HCT116 (cell line): ENCODE results near the gene ATOH8. TPM values are rescaled to one million over a fixed set of nuclear protein-coding genes. Genes with fewer than 3 reads are reported as not detected.

Source experiments
- ATAC-seq: fragments of 200-7000 bp; cut with Tn5 transposase; 2 replicates; pipeline ENCODE4 v1.9.1; 2020; ENCODE audit warnings: mild to moderate bottlenecking, moderate library complexity
- BruUV-seq: library from RNA; stranded (reverse); fragments of 400-500 nt; replicated peaks from 2 replicates; lab custom pipeline; 2021; lab: Mats Ljungman, UMichigan
- CTCF ChIA-PET: fragments of 300-600 bp; sonication (Branson Sonifier 250); formaldehyde crosslinking; loops from one replicate; lab custom pipeline; 2021; ENCODE audit warnings: antibody characterized with exemption; lab: Charles Lee
- POLR2A ChIA-PET: fragments of 300-600, 350-600 bp; sonication (Branson Sonifier 250); formaldehyde crosslinking; loops from one replicate; lab custom pipeline; 2021; ENCODE audit warnings: antibody characterized with exemption; lab: Charles Lee
- RAD21 ChIA-PET, 2 experiments: fragments of 300-600 bp; sonication (Branson Sonifier 250); formaldehyde crosslinking; loops; one replicate each; lab custom pipeline; 2023; ENCODE audit warnings: low total read pairs in 2 of 2; ENCODE audit not compliant: uncharacterized antibody in 2 of 2, unreplicated experiment in 2 of 2, low non-redundant PET in 1 of 2; lab: Charles Lee
- DNase-seq: peaks from one replicate; pipeline ENCODE4 v3.0.0-alpha.2; 2010; ENCODE audit warnings: low read depth, low spot score
- H2AFZ ChIP-seq: fragments of 200-600 bp; shearing (Covaris generic), sonication (generic); 2 replicates; pipeline ENCODE4 v1.6.1; 2017; ENCODE audit warnings: low read depth, mixed run types, mixed read lengths, antibody characterized with exemption, low read length; ENCODE audit not compliant: poor library complexity, severe bottlenecking
- H3K27ac ChIP-seq: 2 replicates; pipeline ENCODE4 v1.5.1; 2012; ENCODE audit warnings: low read depth, low read length
- H3K27me3 ChIP-seq: fragments of 200-600 bp; sonication (generic); 2 replicates; pipeline ENCODE4 v1.6.1; 2016; ENCODE audit warnings: mixed run types, low read length, mixed read lengths; ENCODE audit not compliant: insufficient read depth
- H3K36me3 ChIP-seq, 2 experiments: fragments of 200-500 bp in 1 of 2; fragments of 200-600 bp in 1 of 2; sonication (Bioruptor generic) in 1 of 2; sonication (generic) in 1 of 2; 2 replicates each; pipeline versions ENCODE4 v1.5.1 to v1.6.1; 2014 to 2016; ENCODE audit warnings: low read length in 2 of 2, inconsistent platforms in 1 of 2, mixed read lengths in 1 of 2, mixed run types in 1 of 2; ENCODE audit not compliant: insufficient read depth in 2 of 2, control insufficient read depth in 1 of 2
- H3K4me1 ChIP-seq, 2 experiments: fragments of 200-600 bp in 1 of 2; sonication (generic) in 1 of 2; 2 replicates each; pipeline versions ENCODE4 v1.5.1 to v1.6.1; 2012 to 2017; ENCODE audit warnings: low read length in 2 of 2, inconsistent platforms in 1 of 2, mild to moderate bottlenecking in 1 of 2, mixed read lengths in 1 of 2, mixed run types in 1 of 2, moderate library complexity in 1 of 2; ENCODE audit not compliant: insufficient read depth in 2 of 2, control insufficient read depth in 1 of 2
- H3K4me2 ChIP-seq: fragments of 200-600 bp; sonication (generic); 2 replicates; pipeline ENCODE4 v1.6.1; 2017; ENCODE audit warnings: mixed run types, low read length, mixed read lengths
- H3K4me3 ChIP-seq, 2 experiments: fragments of 200-600 bp in 1 of 2; sonication (generic) in 1 of 2; replicated peaks in 1 of 2; 2 replicates each; pipeline ENCODE4 v1.5.1; 2011 to 2016; ENCODE audit warnings: low read length in 2 of 2, control low read depth in 1 of 2, low read depth in 1 of 2, mild to moderate bottlenecking in 1 of 2, mixed read lengths in 1 of 2, mixed run types in 1 of 2
- H3K79me2 ChIP-seq: fragments of 200-600 bp; sonication (generic); 2 replicates; pipeline ENCODE4 v1.6.1; 2017; ENCODE audit warnings: mild to moderate bottlenecking, mixed run types, low read length, moderate library complexity, mixed read lengths; ENCODE audit not compliant: insufficient read depth
- H3K9ac ChIP-seq: fragments of 200-600 bp; sonication (generic); 2 replicates; pipeline ENCODE4 v1.6.1; 2016; ENCODE audit warnings: low read length, mixed read lengths
- H3K9me2 ChIP-seq: fragments of 200-600 bp; sonication (generic), shearing (Covaris generic); 2 replicates; pipeline ENCODE4 v1.6.1; 2017; ENCODE audit warnings: mixed run types, mild to moderate bottlenecking, moderate library complexity; ENCODE audit not compliant: insufficient read depth
- H3K9me3 ChIP-seq, 2 experiments: fragments of 200-500 bp in 1 of 2; fragments of 200-600 bp in 1 of 2; sonication (Bioruptor generic) in 1 of 2; sonication (generic) in 1 of 2; 2 replicates each; pipeline ENCODE4 v1.6.1; 2014 to 2017; ENCODE audit warnings: low read length in 2 of 2, mixed read lengths in 2 of 2, inconsistent platforms in 1 of 2, low read depth in 1 of 2, mild to moderate bottlenecking in 1 of 2, mixed run types in 1 of 2, moderate library complexity in 1 of 2; ENCODE audit not compliant: control insufficient read depth in 1 of 2, insufficient read depth in 1 of 2
- H4K20me1 ChIP-seq: fragments of 200-600 bp; sonication (generic), shearing (Covaris generic); 2 replicates; pipeline ENCODE4 v1.6.1; 2017; ENCODE audit warnings: mixed run types, mild to moderate bottlenecking, moderate library complexity; ENCODE audit not compliant: insufficient read depth
- ATF3 ChIP-seq: IDR thresholded peaks from 2 replicates; pipeline ENCODE4 v1.6.1; 2012
- CBX3 ChIP-seq: IDR thresholded peaks from 2 replicates; pipeline ENCODE4 v1.6.1; 2012; ENCODE audit warnings: low read depth
- CTCF ChIP-seq, 3 experiments: fragments of 200-600 bp in 1 of 3; sonication (generic) in 1 of 3; IDR thresholded peaks in 2 of 3; conservative IDR thresholded peaks in 1 of 3; 2 replicates each; pipeline ENCODE4 v1.5.1; 2012 to 2017; ENCODE audit warnings: low read depth in 2 of 3, low read length in 2 of 3, antibody characterized with exemption in 1 of 3, borderline replicate concordance in 1 of 3, control low read depth in 1 of 3, mild to moderate bottlenecking in 1 of 3, mixed read lengths in 1 of 3, mixed run types in 1 of 3, moderate library complexity in 1 of 3; ENCODE audit not compliant: insufficient read depth in 1 of 3
- ELF1 ChIP-seq: IDR thresholded peaks from 2 replicates; pipeline ENCODE4 v1.6.1; 2012; ENCODE audit warnings: low read depth, borderline replicate concordance
- FOSL1 ChIP-seq: IDR thresholded peaks from 2 replicates; pipeline ENCODE4 v1.6.1; 2012; ENCODE audit warnings: low read depth
- SP1 ChIP-seq: IDR thresholded peaks from 2 replicates; pipeline ENCODE4 v1.6.1; 2012; ENCODE audit warnings: low read depth
- SRF ChIP-seq: IDR thresholded peaks from 2 replicates; pipeline ENCODE4 v1.6.1; 2012; ENCODE audit warnings: low read depth
- TCF7L2 ChIP-seq: IDR thresholded peaks from 2 replicates; pipeline ENCODE4 v1.7.0; 2011; ENCODE audit warnings: borderline replicate concordance, inconsistent platforms; ENCODE audit not compliant: insufficient read depth, insufficient read length; ENCODE audit errors: extremely low read depth
- YY1 ChIP-seq: IDR thresholded peaks from 2 replicates; pipeline ENCODE4 v1.6.1; 2011; ENCODE audit warnings: low read length, low read depth, moderate library complexity, mild to moderate bottlenecking; ENCODE audit not compliant: insufficient replicate concordance; ENCODE audit errors: extremely low read depth
- ZBTB33 ChIP-seq: IDR thresholded peaks from 2 replicates; pipeline ENCODE4 v1.6.1; 2011; ENCODE audit warnings: mild to moderate bottlenecking, low read length, moderate library complexity; ENCODE audit not compliant: insufficient replicate concordance; ENCODE audit errors: extremely low read depth
- ZFX ChIP-seq: fragments of 450-650 bp; IDR thresholded peaks from 2 replicates; pipeline ENCODE4 v1.6.1; 2017
- intact Hi-C: fragments of 100-400 bp; cut with micrococcal nuclease; formaldehyde crosslinking; loops from 2 replicates; pipeline ENCODE4 v1.10.0; 2022
- total RNA-seq: library from RNA; stranded (reverse); gene quantifications from one replicate; pipeline ENCODE4 v1.2.1, GENCODE V29; 2021; ENCODE audit not compliant: unreplicated experiment

ATOH8 gene
- total RNA-seq, 1 experiment from 2014 or later = 0.74 TPM

GRCh38 chr2:85795331-85796045, 41.7 kb downstream of the ATOH8 start:
- no peak overlapping the region for H2AFZ ChIP-seq
- no peaks in the 10 kb centered on the region for H3K79me2 ChIP-seq
- H4K20me1 ChIP-seq = no peaks in the 10 kb centered on the region
- no peak overlapping the region for H3K4me2 ChIP-seq
- peaks cover 4% of the 10 kb centered on the region; the same call in 1 of the 2 replicates for H3K27me3 ChIP-seq
- intact Hi-C loops = no loop called here
- ATAC-seq (no peak), DNase-seq (no peak)
- H3K9me2 ChIP-seq = no peaks in the 10 kb centered on the region
- H3K36me3 ChIP-seq = no peaks in the 10 kb centered on the region
- CTCF ChIA-PET = interaction anchor here (0.7 to 1.3 kb wide), 2 partner anchors 8 to 23 kb away, joined by 3 read pairs; no protein-coding TSS in a partner anchor
- TF ChIP-seq TCF7L2 (no peak), CTCF (IDR thresholded peaks at IDR 0.05 in 2 of 3, conservative IDR thresholded peaks at IDR 0.05 in 1 of 3; ENCODE audit: borderline replicate concordance in 1 of 3, insufficient read depth in 1 of 3, low read depth in 2 of 3, low read length in 2 of 3) (no peak), ELF1 (no peak), YY1 (no peak), ZFX (no peak), ATF3 (no peak), SP1 (no peak), FOSL1 (no peak), CBX3 (no peak), SRF (no peak), ZBTB33 (no peak)
- POLR2A ChIA-PET = no interaction called here
- no peak overlapping the region for H3K9ac ChIP-seq
- H3K27ac ChIP-seq = no peak overlapping the region
- BruUV-seq = no TSS peak
- H3K4me3 ChIP-seq = no peak overlapping the region
- RAD21 ChIA-PET = no interaction called here
- no peaks in the 10 kb centered on the region for H3K9me3 ChIP-seq
- peaks cover 18 to 24% of the 10 kb centered on the region in 2 experiments for H3K4me1 ChIP-seq
